ENCODE results near the gene SAT2.

SAT2 gene

GRCh38 chr17:7582396-7583252 is 45.0 kb downstream of the SAT2 start:
- H2AFZ ChIP-seq (ENCODE audit: low read length), result peak overlapping the region; percentile 86

GRCh38 chr17:7580604-7581575 is 46.7 kb downstream of the SAT2 start:
- H2AFZ ChIP-seq (ENCODE audit: low read length), result no peak overlapping the region
- no peak overlapping the region for H2AK5ac ChIP-seq (ENCODE audit: low read depth, low read length)
- peak overlapping the region; percentile 31 for H3K14ac ChIP-seq (ENCODE audit: low read length)
- no peak overlapping the region for H3K4me2 ChIP-seq (ENCODE audit: insufficient read depth, low read length, poor library complexity, severe bottlenecking)
- WGBS, 2 donors (ENCODE audit: extremely low coverage in 2 of 2, insufficient read length in 2 of 2, insufficient replicate concordance in 1 of 2), result no CpG with 5 or more reads among the region's 23 CpGs
- H3K4me1 ChIP-seq (ENCODE audit: control insufficient read depth in 2 of 2, insufficient read depth in 1 of 2, low read depth in 1 of 2, low read length in 2 of 2), result peaks cover 13 to 15% of the 10 kb centered on the region in 2 donors
- no peak overlapping the region for H4K8ac ChIP-seq (ENCODE audit: low read depth, low read length)
- H3K18ac ChIP-seq (ENCODE audit: low read length), result no peak overlapping the region
- H3K27ac ChIP-seq (replicated peaks; ENCODE audit: low read length), result no peak overlapping the region
- no peak overlapping the region for H4K91ac ChIP-seq (ENCODE audit: low read depth, low read length, poor library complexity)
- no peak overlapping the region for H3K23ac ChIP-seq (ENCODE audit: low read depth, low read length, poor library complexity)
- H3K36me3 ChIP-seq (replicated peaks in 1 of 2; ENCODE audit: control insufficient read depth in 2 of 2, insufficient read depth in 2 of 2, low read length in 2 of 2), result peaks cover 41 to 73% of the 10 kb centered on the region in 2 donors
- no peak overlapping the region for H3K9ac ChIP-seq (ENCODE audit: low read depth, low read length, poor library complexity)
- no peak overlapping the region for H3K4me3 ChIP-seq (ENCODE audit: low read length in 2 of 2)
- no peak overlapping the region for H2BK12ac ChIP-seq (ENCODE audit: low read length)
- H3K27me3 ChIP-seq (ENCODE audit: control insufficient read depth in 3 of 3, insufficient read depth in 3 of 3, low read depth in 1 of 3, low read length in 3 of 3), result no peaks in the 10 kb centered on the region
- no peak for DNase-seq (ENCODE audit: low spot score)
- H2BK5ac ChIP-seq (ENCODE audit: low read length), result no peak overlapping the region
- peaks cover 12% of the 10 kb centered on the region for H3K79me1 ChIP-seq (ENCODE audit: low read depth, low read length)
- no peak overlapping the region for H2BK15ac ChIP-seq (ENCODE audit: low read length)
- no peak overlapping the region for H3K4ac ChIP-seq (ENCODE audit: low read length)
- H2BK120ac ChIP-seq (ENCODE audit: low read depth, low read length), result no peak overlapping the region
- no peaks in the 10 kb centered on the region for H3K9me3 ChIP-seq (replicated peaks in 1 of 2; ENCODE audit: control insufficient read depth in 2 of 2, insufficient read depth in 1 of 2, low read depth in 1 of 2, low read length in 2 of 2)

More at GRCh38 chr17:7582396-7583252, 45.0 kb downstream of the SAT2 start:
- no CpG with 5 or more reads among the region's 36 CpGs for WGBS, 2 donors (ENCODE audit: extremely low coverage in 2 of 2, insufficient read length in 2 of 2, insufficient replicate concordance in 1 of 2)
- DNase-seq (ENCODE audit: low spot score), result no peak
- Histone ChIP-seq H3K18ac (ENCODE audit: low read length) (peak overlapping the region; percentile 100), H2BK12ac (ENCODE audit: low read length) (peak overlapping the region; percentile 98), H2BK120ac (ENCODE audit: low read depth, low read length) (peak overlapping the region; percentile 99), H3K4me2 (ENCODE audit: insufficient read depth, low read length, poor library complexity, severe bottlenecking) (peak overlapping the region; percentile 43), H2BK15ac (ENCODE audit: low read length) (peak overlapping the region; percentile 100), H3K14ac (ENCODE audit: low read length) (peak overlapping the region; percentile 59), H3K9ac (ENCODE audit: low read depth, low read length, poor library complexity) (peak overlapping the region; percentile 64), H4K91ac (ENCODE audit: low read depth, low read length, poor library complexity) (peak overlapping the region; percentile 100), H3K9me3 (replicated peaks in 1 of 2; ENCODE audit: control insufficient read depth in 2 of 2, insufficient read depth in 1 of 2, low read depth in 1 of 2, low read length in 2 of 2) (no peaks in the 10 kb centered on the region), H2BK5ac (ENCODE audit: low read length) (peak overlapping the region; percentile 100), H3K4me1 (ENCODE audit: control insufficient read depth in 2 of 2, insufficient read depth in 1 of 2, low read depth in 1 of 2, low read length in 2 of 2) (peaks cover 13 to 15% of the 10 kb centered on the region in 2 donors), H3K4ac (ENCODE audit: low read length) (peak overlapping the region; percentile 94), H3K27ac (replicated peaks; ENCODE audit: low read length) (peak overlapping the region; percentile 98), H3K36me3 (replicated peaks in 1 of 2; ENCODE audit: control insufficient read depth in 2 of 2, insufficient read depth in 2 of 2, low read length in 2 of 2) (peaks cover 37 to 70% of the 10 kb centered on the region in 2 donors), H3K79me1 (ENCODE audit: low read depth, low read length) (peaks cover 13% of the 10 kb centered on the region), H3K27me3 (ENCODE audit: control insufficient read depth in 3 of 3, insufficient read depth in 3 of 3, low read depth in 1 of 3, low read length in 3 of 3) (no peaks in the 10 kb centered on the region), H4K8ac (ENCODE audit: low read depth, low read length) (peak overlapping the region; percentile 99), H2AK5ac (ENCODE audit: low read depth, low read length) (peak overlapping the region; percentile 100), H3K4me3 (ENCODE audit: low read length in 2 of 2) (peak overlapping the region in 1 of 2 donors; percentile 58), H3K23ac (ENCODE audit: low read depth, low read length, poor library complexity) (peak overlapping the region; percentile 83)

GRCh38 chr17:7579834-7580603 is 47.6 kb downstream of the SAT2 start:
- Histone ChIP-seq H3K36me3 (replicated peaks in 1 of 2; ENCODE audit: control insufficient read depth in 2 of 2, insufficient read depth in 2 of 2, low read length in 2 of 2) (peaks cover 47 to 76% of the 10 kb centered on the region in 2 donors), H3K27me3 (ENCODE audit: control insufficient read depth in 3 of 3, insufficient read depth in 3 of 3, low read depth in 1 of 3, low read length in 3 of 3) (no peaks in the 10 kb centered on the region), H3K27ac (replicated peaks; ENCODE audit: low read length) (peak overlapping the region; percentile 52), H3K9me3 (replicated peaks in 1 of 2; ENCODE audit: control insufficient read depth in 2 of 2, insufficient read depth in 1 of 2, low read depth in 1 of 2, low read length in 2 of 2) (no peaks in the 10 kb centered on the region), H3K4me2 (ENCODE audit: insufficient read depth, low read length, poor library complexity, severe bottlenecking) (no peak overlapping the region), H3K9ac (ENCODE audit: low read depth, low read length, poor library complexity) (no peak overlapping the region), H4K8ac (ENCODE audit: low read depth, low read length) (no peak overlapping the region), H4K91ac (ENCODE audit: low read depth, low read length, poor library complexity) (no peak overlapping the region), H3K4me3 (ENCODE audit: low read length in 2 of 2) (no peak overlapping the region), H3K79me1 (ENCODE audit: low read depth, low read length) (peaks cover 18% of the 10 kb centered on the region), H3K18ac (ENCODE audit: low read length) (no peak overlapping the region), H2BK12ac (ENCODE audit: low read length) (no peak overlapping the region), H3K4ac (ENCODE audit: low read length) (no peak overlapping the region), H2AK5ac (ENCODE audit: low read depth, low read length) (no peak overlapping the region), H2BK5ac (ENCODE audit: low read length) (no peak overlapping the region), H2AFZ (ENCODE audit: low read length) (no peak overlapping the region), H3K4me1 (ENCODE audit: control insufficient read depth in 2 of 2, insufficient read depth in 1 of 2, low read depth in 1 of 2, low read length in 2 of 2) (peaks cover 15 to 17% of the 10 kb centered on the region in 2 donors), H3K14ac (ENCODE audit: low read length) (no peak overlapping the region), H2BK15ac (ENCODE audit: low read length) (no peak overlapping the region), H2BK120ac (ENCODE audit: low read depth, low read length) (no peak overlapping the region), H3K23ac (ENCODE audit: low read depth, low read length, poor library complexity) (peak overlapping the region; percentile 92)
- DNase-seq (ENCODE audit: low spot score), result no peak
- no CpG with 5 or more reads among the region's 12 CpGs for WGBS, 2 donors (ENCODE audit: extremely low coverage in 2 of 2, insufficient read length in 2 of 2, insufficient replicate concordance in 1 of 2)

All from neuronal stem cell (in vitro differentiated cells).